Measurements from ENCODE around the gene ACTL7A. TPM values are rescaled to one million over a fixed set of nuclear protein-coding genes. Genes with fewer than 3 reads are reported as not detected.

ACTL7A gene
- total and polyA plus RNA-seq, 2 donors (not counting 1 experiment from before 2014, with no cell fraction given): not detected

DNA sequence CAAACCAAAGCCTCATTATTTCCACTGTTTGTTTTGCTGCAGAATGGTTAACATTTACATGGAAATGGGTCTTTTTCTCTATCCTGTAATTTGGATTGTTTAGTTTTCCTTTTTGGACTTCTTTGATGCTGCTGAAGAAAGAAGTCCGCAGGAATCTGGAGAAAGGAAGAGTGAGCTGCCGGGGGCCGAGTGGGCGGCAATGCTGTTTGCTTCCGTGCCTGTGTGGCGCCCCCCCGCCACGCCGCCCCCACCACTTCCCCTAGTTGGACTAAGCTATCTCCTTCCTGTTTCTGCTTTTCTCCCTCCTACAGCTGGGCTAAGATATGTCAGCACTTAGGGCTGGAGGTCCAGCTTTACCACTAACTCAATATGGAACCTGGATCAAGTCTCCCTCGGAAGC lies 46.0 kb upstream of the ACTL7A start:
- peak overlapping the region; percentile 75 for H3K27ac Mint-ChIP-seq
- intact Hi-C loops (cut with micrococcal nuclease): loop anchor here (5.0 kb wide), 1 partner anchor 116 kb away; the partner anchor contains the start of genes ABITRAM and ELP1
- DNase-seq (peak; percentile 33), ATAC-seq (ENCODE audit: low read depth) (peak; percentile 58)
- peaks cover 25 to 32% of the 10 kb centered on the region in 2 donors for H3K4me1 ChIP-seq (ENCODE audit: control insufficient read depth in 2 of 2, insufficient read depth in 2 of 2, low read length in 2 of 2)
- peaks cover 43% of the 10 kb centered on the region for H3K4me1 Mint-ChIP-seq
- TF ChIP-seq, protein P1, sequence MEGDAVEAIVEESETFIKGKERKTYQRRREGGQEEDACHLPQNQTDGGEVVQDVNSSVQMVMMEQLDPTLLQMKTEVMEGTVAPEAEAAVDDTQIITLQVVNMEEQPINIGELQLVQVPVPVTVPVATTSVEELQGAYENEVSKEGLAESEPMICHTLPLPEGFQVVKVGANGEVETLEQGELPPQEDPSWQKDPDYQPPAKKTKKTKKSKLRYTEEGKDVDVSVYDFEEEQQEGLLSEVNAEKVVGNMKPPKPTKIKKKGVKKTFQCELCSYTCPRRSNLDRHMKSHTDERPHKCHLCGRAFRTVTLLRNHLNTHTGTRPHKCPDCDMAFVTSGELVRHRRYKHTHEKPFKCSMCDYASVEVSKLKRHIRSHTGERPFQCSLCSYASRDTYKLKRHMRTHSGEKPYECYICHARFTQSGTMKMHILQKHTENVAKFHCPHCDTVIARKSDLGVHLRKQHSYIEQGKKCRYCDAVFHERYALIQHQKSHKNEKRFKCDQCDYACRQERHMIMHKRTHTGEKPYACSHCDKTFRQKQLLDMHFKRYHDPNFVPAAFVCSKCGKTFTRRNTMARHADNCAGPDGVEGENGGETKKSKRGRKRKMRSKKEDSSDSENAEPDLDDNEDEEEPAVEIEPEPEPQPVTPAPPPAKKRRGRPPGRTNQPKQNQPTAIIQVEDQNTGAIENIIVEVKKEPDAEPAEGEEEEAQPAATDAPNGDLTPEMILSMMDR (IDR thresholded peaks at IDR 0.05): no peak
- TF ChIP-seq EZH2 (IDR thresholded peaks at IDR 0.05; ENCODE audit: borderline replicate concordance, insufficient read depth, low read depth, low read length, poor library complexity, severe bottlenecking): no peak
- peak overlapping the region; percentile 75 for H3K4me3 Mint-ChIP-seq
- POLR2A ChIA-PET: no interaction called here
- no peak overlapping the region for H3K27ac ChIP-seq (ENCODE audit: low read length in 2 of 2)
- no peaks in the 10 kb centered on the region for H4K20me1 ChIP-seq (ENCODE audit: control insufficient read depth, insufficient read depth, low read length, poor library complexity, severe bottlenecking)
- H2AFZ ChIP-seq (ENCODE audit: insufficient read depth, low read depth, low read length, poor library complexity, severe bottlenecking): peak overlapping the region; percentile 54
- H3K4me2 ChIP-seq (replicated peaks; ENCODE audit: low read depth, low read length, poor library complexity, severe bottlenecking): peak overlapping the region; percentile 68
- no peaks in the 10 kb centered on the region for H3K36me3 ChIP-seq (replicated peaks in 1 of 2; ENCODE audit: control extremely low read depth in 1 of 2, control insufficient read depth in 1 of 2, extremely low read depth in 1 of 2, insufficient read depth in 2 of 2, low read length in 1 of 2)
- 0% methylated on average over 10 of the region's 10 CpGs for WGBS (ENCODE audit: insufficient coverage)
- H3K9ac ChIP-seq (ENCODE audit: low read length): peak overlapping the region; percentile 41
- peaks cover 2% of the 10 kb centered on the region for H3K9me3 Mint-ChIP-seq (ENCODE audit: insufficient read depth)
- CTCF ChIA-PET: interaction anchor here (0.5 to 1.2 kb wide), 3 partner anchors 13 to 1350 kb away, joined by 3 to 6 read pairs (median 3); no protein-coding TSS in a partner anchor
- H3K27me3 Mint-ChIP-seq: peaks cover 3% of the 10 kb centered on the region
- H3K79me2 ChIP-seq (ENCODE audit: control insufficient read depth, insufficient read depth, low read length): no peaks in the 10 kb centered on the region
- no peaks in the 10 kb centered on the region for H3K27me3 ChIP-seq (replicated peaks in 1 of 4; ENCODE audit: control extremely low read depth in 1 of 4, control insufficient read depth in 3 of 4, insufficient read depth in 4 of 4, low read length in 3 of 4)
- H3K4me3 ChIP-seq (ENCODE audit: control extremely low read depth in 1 of 5, extremely low read depth in 1 of 5, insufficient read depth in 1 of 5, low read depth in 2 of 5, low read length in 4 of 5): peak overlapping the region in 3 of 5 experiments; percentile 5 to 34 (median 29)
- H3K9me3 ChIP-seq (ENCODE audit: control extremely low read depth in 1 of 3, control insufficient read depth in 2 of 3, insufficient read depth in 1 of 3, low read length in 2 of 3): peaks cover 0 to 4% (median 0%) of the 10 kb centered on the region in 3 donors

DNA sequence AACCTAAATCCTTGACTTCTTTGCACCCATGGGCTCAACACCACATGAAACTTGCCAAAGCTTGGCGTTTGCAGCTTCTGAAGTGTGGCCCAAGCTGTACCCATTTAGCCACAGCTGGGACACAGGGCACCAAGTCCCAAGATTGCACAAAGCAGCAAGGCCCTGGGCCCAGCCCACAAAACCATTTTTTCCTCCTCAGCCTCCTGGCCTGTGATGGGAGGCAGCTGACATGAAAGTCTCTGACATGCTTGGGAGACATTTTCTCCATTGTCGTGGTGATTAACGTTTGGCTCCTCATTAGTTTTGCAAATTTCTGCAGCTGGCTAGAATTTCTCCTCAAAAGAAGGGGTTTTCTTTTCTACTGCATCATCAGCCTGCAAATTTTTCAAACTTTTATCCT lies 38.2 kb upstream of the ACTL7A start:
- Histone ChIP-seq H4K20me1 (ENCODE audit: control insufficient read depth, insufficient read depth, low read length, poor library complexity, severe bottlenecking) (no peaks in the 10 kb centered on the region), H3K9ac (ENCODE audit: low read length) (no peak overlapping the region), H3K4me3 (ENCODE audit: control extremely low read depth in 1 of 5, extremely low read depth in 1 of 5, insufficient read depth in 1 of 5, low read depth in 2 of 5, low read length in 4 of 5) (no peak overlapping the region), H3K27ac (ENCODE audit: low read length in 2 of 2) (no peak overlapping the region), H3K4me1 (ENCODE audit: control insufficient read depth in 2 of 2, insufficient read depth in 2 of 2, low read length in 2 of 2) (peaks cover 4 to 9% of the 10 kb centered on the region in 2 donors), H3K9me3 (ENCODE audit: control extremely low read depth in 1 of 3, control insufficient read depth in 2 of 3, insufficient read depth in 1 of 3, low read length in 2 of 3) (peaks cover 0 to 9% (median 6%) of the 10 kb centered on the region in 3 donors), H3K27me3 (replicated peaks in 1 of 4; ENCODE audit: control extremely low read depth in 1 of 4, control insufficient read depth in 3 of 4, insufficient read depth in 4 of 4, low read length in 3 of 4) (peaks cover 0 to 4% (median 0%) of the 10 kb centered on the region in 4 experiments), H3K36me3 (replicated peaks in 1 of 2; ENCODE audit: control extremely low read depth in 1 of 2, control insufficient read depth in 1 of 2, extremely low read depth in 1 of 2, insufficient read depth in 2 of 2, low read length in 1 of 2) (no peaks in the 10 kb centered on the region), H3K4me2 (replicated peaks; ENCODE audit: low read depth, low read length, poor library complexity, severe bottlenecking) (no peak overlapping the region), H3K79me2 (ENCODE audit: control insufficient read depth, insufficient read depth, low read length) (no peaks in the 10 kb centered on the region), H2AFZ (ENCODE audit: insufficient read depth, low read depth, low read length, poor library complexity, severe bottlenecking) (no peak overlapping the region)
- H3K4me3 Mint-ChIP-seq: no peak overlapping the region
- H3K4me1 Mint-ChIP-seq: peaks cover 15% of the 10 kb centered on the region
- no peak for ATAC-seq (ENCODE audit: low read depth)
- 80% methylated on average over 2 of the region's 3 CpGs for WGBS (ENCODE audit: insufficient coverage)
- POLR2A ChIA-PET: no interaction called here
- intact Hi-C loops (cut with micrococcal nuclease): no loop called here
- DNase-seq: no peak
- H3K27me3 Mint-ChIP-seq: peaks cover 11% of the 10 kb centered on the region
- CTCF ChIA-PET: no interaction called here
- no peak for TF ChIP-seq EZH2 (IDR thresholded peaks at IDR 0.05; ENCODE audit: borderline replicate concordance, insufficient read depth, low read depth, low read length, poor library complexity, severe bottlenecking)
- TF ChIP-seq, protein P1 (IDR thresholded peaks at IDR 0.05): no peak
- no peak overlapping the region for H3K27ac Mint-ChIP-seq
- peaks cover 14% of the 10 kb centered on the region for H3K9me3 Mint-ChIP-seq (ENCODE audit: insufficient read depth)

Data from B cell (primary cell).